GM23338 (cell line): Measurements from ENCODE around the gene LHX3. TPM values are rescaled to one million over a fixed set of nuclear protein-coding genes. Genes with fewer than 3 reads are reported as not detected.

Source experiments
- ATAC-seq: fragments of 200-7000 bp; cut with Tn5 transposase; 3 replicates; pipeline ENCODE4 v1.9.1; 2020
- DNase-seq: peaks from one replicate; pipeline ENCODE4 v3.0.0-alpha.2; 2015; ENCODE audit warnings: low spot score
- H2AFZ ChIP-seq: fragments of 200-600 bp; sonication (generic); 2 replicates; pipeline ENCODE4 v1.8.0; 2016; ENCODE audit warnings: antibody characterized with exemption, mild to moderate bottlenecking, moderate library complexity
- H3F3A ChIP-seq: fragments of 200-600 bp; sonication (generic); replicated peaks from 2 replicates; pipeline ENCODE4 v1.8.0; 2017; ENCODE audit warnings: antibody characterized with exemption, mixed run types, low read depth
- H3K27ac ChIP-seq: fragments of 200-600 bp; sonication (generic); 2 replicates; pipeline ENCODE4 v1.6.1; 2016; ENCODE audit warnings: low read depth
- H3K27me3 ChIP-seq: fragments of 200-600 bp; sonication (generic); 2 replicates; pipeline ENCODE4 v1.8.0; 2016; ENCODE audit warnings: mild to moderate bottlenecking, mixed run types, moderate library complexity; ENCODE audit not compliant: insufficient read depth
- H3K36me3 ChIP-seq: fragments of 200-600 bp; sonication (generic); 2 replicates; pipeline ENCODE4 v1.8.0; 2016; ENCODE audit warnings: mild to moderate bottlenecking; ENCODE audit not compliant: insufficient read depth
- H3K4me1 ChIP-seq: fragments of 200-600 bp; sonication (generic); 2 replicates; pipeline ENCODE4 v1.8.0; 2016; ENCODE audit warnings: mild to moderate bottlenecking, moderate library complexity; ENCODE audit not compliant: insufficient read depth
- H3K4me2 ChIP-seq: fragments of 200-600 bp; sonication (generic); 2 replicates; pipeline ENCODE4 v1.7.1; 2017; ENCODE audit warnings: mixed run types
- H3K4me3 ChIP-seq: fragments of 200-600 bp; sonication (generic); 2 replicates; pipeline ENCODE4 v1.6.1; 2016; ENCODE audit warnings: mixed run types
- H3K79me2 ChIP-seq: fragments of 200-600 bp; sonication (generic); replicated peaks from 2 replicates; pipeline ENCODE4 v1.8.0; 2017; ENCODE audit warnings: mild to moderate bottlenecking; ENCODE audit not compliant: insufficient read depth
- H3K9me2 ChIP-seq: fragments of 200-600 bp; sonication (generic); 2 replicates; pipeline ENCODE4 v1.8.0; 2017; ENCODE audit not compliant: insufficient read depth
- H4K20me1 ChIP-seq: fragments of 200-600 bp; sonication (generic); replicated peaks from 2 replicates; pipeline ENCODE4 v1.8.0; 2017; ENCODE audit warnings: mild to moderate bottlenecking; ENCODE audit not compliant: insufficient read depth
- H3K27ac Mint-ChIP-seq: 2 replicates; pipeline ENCODE4 v1.8.0; 2020; ENCODE audit warnings: inconsistent platforms, mild to moderate bottlenecking, moderate library complexity, mixed read lengths
- H3K27me3 Mint-ChIP-seq: 3 replicates; pipeline ENCODE4 v1.8.0; 2022; ENCODE audit warnings: low read depth, mild to moderate bottlenecking, moderate library complexity, mixed read lengths, inconsistent platforms; ENCODE audit not compliant: insufficient read depth, poor library complexity
- H3K36me3 Mint-ChIP-seq: 3 replicates; pipeline ENCODE4 v1.8.0; 2021; ENCODE audit warnings: low read depth, mild to moderate bottlenecking, inconsistent platforms, moderate library complexity, mixed read lengths
- H3K4me1 Mint-ChIP-seq: 3 replicates; pipeline ENCODE4 v1.8.0; 2020; ENCODE audit warnings: mild to moderate bottlenecking, inconsistent platforms, mixed read lengths
- H3K4me3 Mint-ChIP-seq: 3 replicates; pipeline ENCODE4 v1.8.0; 2021; ENCODE audit warnings: moderate library complexity, mild to moderate bottlenecking, inconsistent platforms, mixed read lengths
- H3K9me3 Mint-ChIP-seq: 3 replicates; pipeline ENCODE4 v1.8.0; 2020; ENCODE audit warnings: moderate library complexity, mild to moderate bottlenecking, inconsistent platforms, mixed read lengths
- CREB1 ChIP-seq: fragments of 250-450 bp; sonication (Bioruptor Pico); IDR thresholded peaks from 2 replicates; pipeline ENCODE4 v1.5.0; 2020; ENCODE audit warnings: low read depth, mild to moderate bottlenecking, moderate library complexity
- EZH2 ChIP-seq: fragments of 200-600 bp; sonication (generic); IDR thresholded peaks from one replicate; pipeline ENCODE4 v1.8.0; 2017; ENCODE audit warnings: antibody characterized with exemption, mild to moderate bottlenecking, low read depth; ENCODE audit not compliant: unreplicated experiment
- EZH2phosphoT487 ChIP-seq: fragments of 200-600 bp; sonication (generic); IDR thresholded peaks from one replicate; pipeline ENCODE4 v1.8.1; 2018; ENCODE audit warnings: antibody characterized with exemption; ENCODE audit not compliant: unreplicated experiment
- JUNB ChIP-seq: IDR thresholded peaks from one replicate; pipeline ENCODE4 v1.6.1; 2016; ENCODE audit warnings: antibody characterized with exemption; ENCODE audit not compliant: unreplicated experiment
- NANOG ChIP-seq: IDR thresholded peaks from 2 replicates; pipeline ENCODE4 v1.6.1; 2016; ENCODE audit warnings: antibody characterized with exemption, borderline replicate concordance
- POLR2AphosphoS5 ChIP-seq: IDR thresholded peaks from 2 replicates; pipeline ENCODE4 v1.6.1; 2016; ENCODE audit warnings: antibody characterized with exemption, low read depth
- STAT1 ChIP-seq: IDR thresholded peaks from one replicate; pipeline ENCODE4 v1.6.1; 2016; ENCODE audit warnings: antibody characterized with exemption; ENCODE audit not compliant: unreplicated experiment
- ZNF114 ChIP-seq: fragments of 250-450 bp; sonication (Bioruptor Pico); IDR thresholded peaks from 2 replicates; pipeline ENCODE4 v1.5.0; 2020; ENCODE audit warnings: mild to moderate bottlenecking, moderate library complexity
- ZNF331 ChIP-seq: fragments of 250-450 bp; sonication (Bioruptor Pico); IDR thresholded peaks from 2 replicates; pipeline ENCODE4 v1.5.0; 2020; ENCODE audit warnings: low read depth, mild to moderate bottlenecking, moderate library complexity
- polyA plus RNA-seq: library from polyadenylated mRNA; unstranded; fragments of >200 nt; fragmentation: Nextera tagmentation; extraction: Ambion mirVana; gene quantifications from 2 replicates; pipeline ENCODE4 v1.2.1, GENCODE V29; 2016
- total RNA-seq: library from RNA; depleted of rRNA; stranded (reverse); fragments of >200 nt; shearing (Covaris generic); gene quantifications from 2 replicates; pipeline ENCODE4 v1.2.3, GENCODE V29; 2014
- TF ChIP-seq, protein P1 (sequence below): fragments of 250-450 bp; sonication (Bioruptor Pico); IDR thresholded peaks from 2 replicates; pipeline ENCODE4 v1.5.0; 2020; ENCODE audit warnings: mild to moderate bottlenecking, moderate library complexity
- TF ChIP-seq, protein P2 (sequence below), 2 experiments: fragments of 200-600 bp in 1 of 2; sonication (generic) in 1 of 2; conservative IDR thresholded peaks; 2 replicates each; pipeline versions ENCODE4 v1.5.1 to v1.6.1; 2016 to 2017; ENCODE audit warnings: antibody characterized with exemption in 2 of 2, low read depth in 2 of 2, mild to moderate bottlenecking in 2 of 2, moderate library complexity in 1 of 2
- TF ChIP-seq, protein P3 (sequence below): IDR thresholded peaks from 2 replicates; pipeline ENCODE4 v1.6.1; 2016; ENCODE audit warnings: antibody characterized with exemption

The LHX3 gene
- total and polyA plus RNA-seq, 2 experiments from 2014 or later = 0.08 TPM; not detected in 1

DNA sequence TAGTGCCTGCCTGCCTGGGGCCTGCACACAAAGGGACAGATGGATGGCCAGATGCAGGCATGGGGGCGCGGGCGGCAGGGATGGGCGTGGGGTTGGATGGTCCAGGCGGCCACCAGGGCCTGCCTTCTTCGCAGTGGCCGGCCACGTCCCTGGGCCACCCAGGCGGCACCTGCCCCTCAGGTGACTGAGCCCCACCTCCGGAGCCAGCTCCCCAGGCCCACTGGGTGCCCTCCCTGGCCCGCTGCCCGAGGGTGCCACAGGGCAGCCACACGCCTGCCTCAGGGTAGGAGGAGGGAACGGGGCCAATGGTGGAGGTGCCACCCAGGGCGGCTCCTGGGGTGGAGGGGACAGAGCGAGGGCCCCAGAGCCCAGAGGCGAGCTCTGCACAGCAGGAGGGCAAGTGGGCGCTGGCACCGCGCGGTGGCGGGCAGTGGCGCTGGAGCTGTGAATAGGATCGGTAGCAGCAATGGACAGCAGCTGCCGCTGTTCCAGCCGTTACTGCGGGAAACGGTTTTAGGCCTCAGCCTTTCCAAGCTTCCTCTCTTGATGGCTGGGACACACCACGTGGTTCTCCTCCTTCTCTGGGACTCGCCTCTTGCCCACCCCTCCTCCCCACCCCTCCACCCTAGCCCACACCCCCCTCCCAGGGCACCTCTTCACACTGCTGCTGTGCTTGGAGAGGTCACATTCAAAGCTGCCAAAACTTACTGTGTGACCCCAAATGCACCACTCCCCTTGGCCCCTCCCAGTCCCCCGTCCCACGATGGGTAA, 19.1 kb downstream of the LHX3 start:
- Mint-ChIP-seq H3K4me3 (no peak overlapping the region), H3K27me3 (peaks cover 16% of the 10 kb centered on the region), H3K4me1 (peaks cover 12% of the 10 kb centered on the region; the same call in 2 of the 3 replicates), H3K27ac (no peak overlapping the region), H3K36me3 (no peaks in the 10 kb centered on the region), H3K9me3 (no peaks in the 10 kb centered on the region)
- TF ChIP-seq, protein P1, sequence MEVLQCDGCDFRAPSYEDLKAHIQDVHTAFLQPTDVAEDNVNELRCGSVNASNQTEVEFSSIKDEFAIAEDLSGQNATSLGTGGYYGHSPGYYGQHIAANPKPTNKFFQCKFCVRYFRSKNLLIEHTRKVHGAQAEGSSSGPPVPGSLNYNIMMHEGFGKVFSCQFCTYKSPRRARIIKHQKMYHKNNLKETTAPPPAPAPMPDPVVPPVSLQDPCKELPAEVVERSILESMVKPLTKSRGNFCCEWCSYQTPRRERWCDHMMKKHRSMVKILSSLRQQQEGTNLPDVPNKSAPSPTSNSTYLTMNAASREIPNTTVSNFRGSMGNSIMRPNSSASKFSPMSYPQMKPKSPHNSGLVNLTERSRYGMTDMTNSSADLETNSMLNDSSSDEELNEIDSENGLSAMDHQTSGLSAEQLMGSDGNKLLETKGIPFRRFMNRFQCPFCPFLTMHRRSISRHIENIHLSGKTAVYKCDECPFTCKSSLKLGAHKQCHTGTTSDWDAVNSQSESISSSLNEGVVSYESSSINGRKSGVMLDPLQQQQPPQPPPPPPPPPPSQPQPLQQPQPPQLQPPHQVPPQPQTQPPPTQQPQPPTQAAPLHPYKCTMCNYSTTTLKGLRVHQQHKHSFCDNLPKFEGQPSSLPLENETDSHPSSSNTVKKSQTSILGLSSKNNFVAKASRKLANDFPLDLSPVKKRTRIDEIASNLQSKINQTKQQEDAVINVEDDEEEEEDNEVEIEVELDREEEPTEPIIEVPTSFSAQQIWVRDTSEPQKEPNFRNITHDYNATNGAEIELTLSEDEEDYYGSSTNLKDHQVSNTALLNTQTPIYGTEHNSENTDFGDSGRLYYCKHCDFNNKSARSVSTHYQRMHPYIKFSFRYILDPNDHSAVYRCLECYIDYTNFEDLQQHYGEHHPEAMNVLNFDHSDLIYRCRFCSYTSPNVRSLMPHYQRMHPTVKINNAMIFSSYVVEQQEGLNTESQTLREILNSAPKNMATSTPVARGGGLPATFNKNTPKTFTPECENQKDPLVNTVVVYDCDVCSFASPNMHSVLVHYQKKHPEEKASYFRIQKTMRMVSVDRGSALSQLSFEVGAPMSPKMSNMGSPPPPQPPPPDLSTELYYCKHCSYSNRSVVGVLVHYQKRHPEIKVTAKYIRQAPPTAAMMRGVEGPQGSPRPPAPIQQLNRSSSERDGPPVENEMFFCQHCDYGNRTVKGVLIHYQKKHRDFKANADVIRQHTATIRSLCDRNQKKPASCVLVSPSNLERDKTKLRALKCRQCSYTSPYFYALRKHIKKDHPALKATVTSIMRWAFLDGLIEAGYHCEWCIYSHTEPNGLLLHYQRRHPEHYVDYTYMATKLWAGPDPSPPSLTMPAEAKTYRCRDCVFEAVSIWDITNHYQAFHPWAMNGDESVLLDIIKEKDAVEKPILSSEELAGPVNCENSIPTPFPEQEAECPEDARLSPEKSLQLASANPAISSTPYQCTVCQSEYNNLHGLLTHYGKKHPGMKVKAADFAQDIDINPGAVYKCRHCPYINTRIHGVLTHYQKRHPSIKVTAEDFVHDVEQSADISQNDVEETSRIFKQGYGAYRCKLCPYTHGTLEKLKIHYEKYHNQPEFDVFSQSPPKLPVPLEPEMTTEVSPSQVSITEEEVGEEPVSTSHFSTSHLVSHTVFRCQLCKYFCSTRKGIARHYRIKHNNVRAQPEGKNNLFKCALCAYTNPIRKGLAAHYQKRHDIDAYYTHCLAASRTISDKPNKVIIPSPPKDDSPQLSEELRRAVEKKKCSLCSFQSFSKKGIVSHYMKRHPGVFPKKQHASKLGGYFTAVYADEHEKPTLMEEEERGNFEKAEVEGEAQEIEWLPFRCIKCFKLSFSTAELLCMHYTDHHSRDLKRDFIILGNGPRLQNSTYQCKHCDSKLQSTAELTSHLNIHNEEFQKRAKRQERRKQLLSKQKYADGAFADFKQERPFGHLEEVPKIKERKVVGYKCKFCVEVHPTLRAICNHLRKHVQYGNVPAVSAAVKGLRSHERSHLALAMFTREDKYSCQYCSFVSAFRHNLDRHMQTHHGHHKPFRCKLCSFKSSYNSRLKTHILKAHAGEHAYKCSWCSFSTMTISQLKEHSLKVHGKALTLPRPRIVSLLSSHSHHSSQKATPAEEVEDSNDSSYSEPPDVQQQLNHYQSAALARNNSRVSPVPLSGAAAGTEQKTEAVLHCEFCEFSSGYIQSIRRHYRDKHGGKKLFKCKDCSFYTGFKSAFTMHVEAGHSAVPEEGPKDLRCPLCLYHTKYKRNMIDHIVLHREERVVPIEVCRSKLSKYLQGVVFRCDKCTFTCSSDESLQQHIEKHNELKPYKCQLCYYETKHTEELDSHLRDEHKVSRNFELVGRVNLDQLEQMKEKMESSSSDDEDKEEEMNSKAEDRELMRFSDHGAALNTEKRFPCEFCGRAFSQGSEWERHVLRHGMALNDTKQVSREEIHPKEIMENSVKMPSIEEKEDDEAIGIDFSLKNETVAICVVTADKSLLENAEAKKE (CRISPR knock-in tag) = no peak
- TF ChIP-seq ZNF114 (CRISPR knock-in tag) (no peak), JUNB (no peak)
- peak; percentile 6 for DNase-seq
- no peaks in the 10 kb centered on the region for H3K9me2 ChIP-seq
- H3K36me3 ChIP-seq = no peaks in the 10 kb centered on the region
- no peaks in the 10 kb centered on the region for H3F3A ChIP-seq
- no peak overlapping the region for H2AFZ ChIP-seq
- no peaks in the 10 kb centered on the region for H4K20me1 ChIP-seq
- no peaks in the 10 kb centered on the region for H3K79me2 ChIP-seq
- no peak overlapping the region for H3K4me3 ChIP-seq
- H3K4me1 ChIP-seq = peaks cover 5% of the 10 kb centered on the region; the same call in 1 of the 2 replicates
- peaks cover 6% of the 10 kb centered on the region; the same call in 1 of the 2 replicates for H3K27me3 ChIP-seq
- 0 out of 3 replicates have a peak, but pooled peaks have one; percentile 7 for ATAC-seq
- H3K27ac ChIP-seq = no peak overlapping the region
- no peak overlapping the region for H3K4me2 ChIP-seq

DNA sequence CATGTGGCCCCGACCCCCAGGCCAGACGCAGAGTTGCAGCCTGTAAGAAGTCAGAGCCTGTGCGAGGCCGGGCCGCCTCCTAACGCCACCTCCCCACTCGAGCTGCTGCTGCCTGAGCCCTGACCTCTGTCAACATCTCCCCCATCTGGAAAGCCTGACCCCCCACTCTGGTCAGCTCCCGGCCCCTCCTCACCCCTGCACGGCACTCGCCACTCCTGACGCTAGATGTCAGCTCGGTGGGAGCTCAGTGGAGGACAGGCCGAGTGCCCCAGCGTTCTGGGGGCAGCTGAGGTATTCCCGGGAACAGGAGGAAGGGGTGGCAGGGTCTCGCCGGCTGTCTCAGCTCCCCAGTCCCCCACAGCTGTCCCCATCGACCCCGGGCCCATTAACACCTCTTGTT, 19.9 kb downstream of the LHX3 start:
- H3K27ac ChIP-seq = no peak overlapping the region
- peaks cover 5% of the 10 kb centered on the region; the same call in 1 of the 2 replicates for H3K4me1 ChIP-seq
- H3K36me3 ChIP-seq = no peaks in the 10 kb centered on the region
- Mint-ChIP-seq H3K4me3 (no peak overlapping the region), H3K27ac (no peak overlapping the region), H3K27me3 (peaks cover 9% of the 10 kb centered on the region), H3K9me3 (no peaks in the 10 kb centered on the region), H3K36me3 (no peaks in the 10 kb centered on the region), H3K4me1 (peaks cover 12% of the 10 kb centered on the region; the same call in 2 of the 3 replicates)
- ATAC-seq = no peak
- H3F3A ChIP-seq = no peaks in the 10 kb centered on the region
- H2AFZ ChIP-seq = no peak overlapping the region
- no peak for TF ChIP-seq CREB1 (CRISPR knock-in tag)
- no peak for TF ChIP-seq EZH2phosphoT487
- TF ChIP-seq STAT1 = no peak
- TF ChIP-seq, protein P2, sequence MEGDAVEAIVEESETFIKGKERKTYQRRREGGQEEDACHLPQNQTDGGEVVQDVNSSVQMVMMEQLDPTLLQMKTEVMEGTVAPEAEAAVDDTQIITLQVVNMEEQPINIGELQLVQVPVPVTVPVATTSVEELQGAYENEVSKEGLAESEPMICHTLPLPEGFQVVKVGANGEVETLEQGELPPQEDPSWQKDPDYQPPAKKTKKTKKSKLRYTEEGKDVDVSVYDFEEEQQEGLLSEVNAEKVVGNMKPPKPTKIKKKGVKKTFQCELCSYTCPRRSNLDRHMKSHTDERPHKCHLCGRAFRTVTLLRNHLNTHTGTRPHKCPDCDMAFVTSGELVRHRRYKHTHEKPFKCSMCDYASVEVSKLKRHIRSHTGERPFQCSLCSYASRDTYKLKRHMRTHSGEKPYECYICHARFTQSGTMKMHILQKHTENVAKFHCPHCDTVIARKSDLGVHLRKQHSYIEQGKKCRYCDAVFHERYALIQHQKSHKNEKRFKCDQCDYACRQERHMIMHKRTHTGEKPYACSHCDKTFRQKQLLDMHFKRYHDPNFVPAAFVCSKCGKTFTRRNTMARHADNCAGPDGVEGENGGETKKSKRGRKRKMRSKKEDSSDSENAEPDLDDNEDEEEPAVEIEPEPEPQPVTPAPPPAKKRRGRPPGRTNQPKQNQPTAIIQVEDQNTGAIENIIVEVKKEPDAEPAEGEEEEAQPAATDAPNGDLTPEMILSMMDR (conservative IDR thresholded peaks at IDR 0.05; ENCODE audit: low read depth in 2 of 2) = no peak
- no peak for TF ChIP-seq POLR2AphosphoS5
- TF ChIP-seq EZH2 = no peak
- TF ChIP-seq ZNF331 (CRISPR knock-in tag) = no peak
- TF ChIP-seq NANOG = no peak
- TF ChIP-seq, protein P3, sequence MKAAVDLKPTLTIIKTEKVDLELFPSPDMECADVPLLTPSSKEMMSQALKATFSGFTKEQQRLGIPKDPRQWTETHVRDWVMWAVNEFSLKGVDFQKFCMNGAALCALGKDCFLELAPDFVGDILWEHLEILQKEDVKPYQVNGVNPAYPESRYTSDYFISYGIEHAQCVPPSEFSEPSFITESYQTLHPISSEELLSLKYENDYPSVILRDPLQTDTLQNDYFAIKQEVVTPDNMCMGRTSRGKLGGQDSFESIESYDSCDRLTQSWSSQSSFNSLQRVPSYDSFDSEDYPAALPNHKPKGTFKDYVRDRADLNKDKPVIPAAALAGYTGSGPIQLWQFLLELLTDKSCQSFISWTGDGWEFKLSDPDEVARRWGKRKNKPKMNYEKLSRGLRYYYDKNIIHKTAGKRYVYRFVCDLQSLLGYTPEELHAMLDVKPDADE = no peak
- no peak for TF ChIP-seq ZNF114 (CRISPR knock-in tag)
- TF ChIP-seq JUNB = no peak
- no peaks in the 10 kb centered on the region for H3K79me2 ChIP-seq
- DNase-seq = no peak
- no peaks in the 10 kb centered on the region for H3K9me2 ChIP-seq
- no peaks in the 10 kb centered on the region for H3K27me3 ChIP-seq
- H4K20me1 ChIP-seq = no peaks in the 10 kb centered on the region
- no peak overlapping the region for H3K4me3 ChIP-seq
- no peak overlapping the region for H3K4me2 ChIP-seq
